Thymus (tissue), 11 donors: ENCODE measurements around the gene SHROOM1. TPM values are rescaled to one million over a fixed set of nuclear protein-coding genes. Genes with fewer than 3 reads are reported as not detected.
A peak's percentile ranks its signal among the peaks of the same experiment; 100 is the strongest.
"Not testable (repeated sequence)": the region's sequence is repeated elsewhere in the genome, so short reads cannot be mapped to it uniquely, and the experiment has no call there.

Experiments used
- DNase-seq, 9 donors: peaks; one replicate each; pipeline ENCODE4 v3.0.0-alpha.2; 2013; ENCODE audit warnings: low spot score in 9 of 9, low read depth in 6 of 9, missing footprints in 1 of 9
- H3K27ac ChIP-seq, 2 donors: one replicate each; pipeline ENCODE4 v1.5.1; 2013; ENCODE audit warnings: control low read depth in 1 of 2, low read depth in 1 of 2, low read length in 1 of 2, mild to moderate bottlenecking in 1 of 2, moderate library complexity in 1 of 2
- H3K27me3 ChIP-seq, 2 donors: one replicate each; pipeline ENCODE4 v1.5.1; 2013; ENCODE audit warnings: low read length in 1 of 2; ENCODE audit not compliant: control insufficient read depth in 2 of 2, insufficient read depth in 1 of 2
- H3K36me3 ChIP-seq, 2 donors: one replicate each; pipeline ENCODE4 v1.5.1; 2013; ENCODE audit warnings: low read length in 1 of 2, mild to moderate bottlenecking in 1 of 2, moderate library complexity in 1 of 2; ENCODE audit not compliant: control insufficient read depth in 2 of 2, insufficient read depth in 2 of 2
- H3K4me1 ChIP-seq, 2 donors: one replicate each; pipeline ENCODE4 v1.5.1; 2013; ENCODE audit warnings: low read length in 2 of 2; ENCODE audit not compliant: control insufficient read depth in 2 of 2, insufficient read depth in 2 of 2
- H3K4me3 ChIP-seq, 2 donors: one replicate each; pipeline ENCODE4 v1.5.1; 2013; ENCODE audit warnings: low read length in 2 of 2, control low read depth in 1 of 2, mild to moderate bottlenecking in 1 of 2
- H3K9me3 ChIP-seq, 2 donors: one replicate each; pipeline ENCODE4 v1.5.1; 2013; ENCODE audit warnings: low read length in 1 of 2, mild to moderate bottlenecking in 1 of 2; ENCODE audit not compliant: control insufficient read depth in 2 of 2, insufficient read depth in 1 of 2
- WGBS: extraction: QIAGEN DNeasy Blood & Tissue Kit; methylation state at CpG from one replicate; pipeline ENCODE4 v1.1.7; 2013; 5-methylcytosine and 5-hydroxymethylcytosine counted together
- polyA plus RNA-seq: library from polyadenylated mRNA; stranded (reverse); fragments of 200-250 nt; gene quantifications from one replicate; pipeline ENCODE4 v1.2.3, GENCODE V29; 2013
- total RNA-seq: library from RNA; stranded (reverse); fragments of 120-200 nt; gene quantifications from one replicate; pipeline ENCODE4 v1.2.4, GENCODE V29; 2013
- donor health status: healthy.

The SHROOM1 gene
- total and polyA plus RNA-seq, 2 donors: 0.90 to 6.2 TPM

GRCh38 chr5:132870801-132871200, 40.4 kb upstream of the SHROOM1 start:
- WGBS: 96% methylated on average over 2 of the region's 2 CpGs
- no peak for DNase-seq
- H3K4me3 ChIP-seq: no peak overlapping the region
- peaks cover 3 to 7% of the 10 kb centered on the region in 2 donors for H3K4me1 ChIP-seq
- H3K27me3 ChIP-seq: no peaks in the 10 kb centered on the region
- no peaks in the 10 kb centered on the region for H3K9me3 ChIP-seq
- peaks cover 28 to 51% of the 10 kb centered on the region in 2 donors for H3K36me3 ChIP-seq
- H3K27ac ChIP-seq: no peak overlapping the region

- peaks cover 27 to 43% of the 10 kb centered on the region in 2 donors for H3K36me3 ChIP-seq
- H3K4me3 ChIP-seq: no peak overlapping the region
- no peak overlapping the region for H3K27ac ChIP-seq
- no peak for DNase-seq
- 98% methylated on average over 4 of the region's 4 CpGs for WGBS
- H3K4me1 ChIP-seq: peaks cover 8 to 10% of the 10 kb centered on the region in 2 donors
- no peaks in the 10 kb centered on the region for H3K9me3 ChIP-seq
- no peaks in the 10 kb centered on the region for H3K27me3 ChIP-seq
These were observed 38.3 kb upstream of the SHROOM1 start for GRCh38 chr5:132868754-132869153.

DNA sequence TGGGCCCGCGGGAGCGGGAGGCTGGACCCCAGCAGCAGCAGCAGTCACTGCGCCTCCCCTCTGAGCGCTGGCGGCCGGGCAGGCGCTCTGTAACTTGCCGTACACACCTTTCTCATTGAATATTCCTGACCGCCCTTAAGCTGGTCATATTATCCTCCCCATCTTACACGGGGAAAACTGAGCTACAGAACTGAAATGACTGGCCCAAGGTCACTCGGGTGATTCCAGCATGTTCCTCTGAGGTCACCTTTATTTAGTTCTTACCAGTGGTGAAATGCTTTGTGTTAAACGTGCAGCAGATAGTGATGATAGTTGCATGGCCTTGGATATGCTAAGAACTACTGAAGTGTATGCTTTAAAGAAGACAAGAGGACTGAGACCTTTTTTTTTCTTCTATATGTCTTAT, 36.6 kb upstream of the SHROOM1 start:
- H3K9me3 ChIP-seq: no peaks in the 10 kb centered on the region
- H3K27me3 ChIP-seq: no peaks in the 10 kb centered on the region
- DNase-seq: peak in 1 of 9 donors; percentile 11
- H3K36me3 ChIP-seq: peaks cover 20 to 35% of the 10 kb centered on the region in 2 donors
- H3K4me1 ChIP-seq: peaks cover 8 to 10% of the 10 kb centered on the region in 2 donors
- H3K27ac ChIP-seq: peak overlapping the region; percentile 82 to 87
- 3% methylated on average over 13 of the region's 13 CpGs for WGBS
- H3K4me3 ChIP-seq: peak overlapping the region; percentile 71 to 82

DNA sequence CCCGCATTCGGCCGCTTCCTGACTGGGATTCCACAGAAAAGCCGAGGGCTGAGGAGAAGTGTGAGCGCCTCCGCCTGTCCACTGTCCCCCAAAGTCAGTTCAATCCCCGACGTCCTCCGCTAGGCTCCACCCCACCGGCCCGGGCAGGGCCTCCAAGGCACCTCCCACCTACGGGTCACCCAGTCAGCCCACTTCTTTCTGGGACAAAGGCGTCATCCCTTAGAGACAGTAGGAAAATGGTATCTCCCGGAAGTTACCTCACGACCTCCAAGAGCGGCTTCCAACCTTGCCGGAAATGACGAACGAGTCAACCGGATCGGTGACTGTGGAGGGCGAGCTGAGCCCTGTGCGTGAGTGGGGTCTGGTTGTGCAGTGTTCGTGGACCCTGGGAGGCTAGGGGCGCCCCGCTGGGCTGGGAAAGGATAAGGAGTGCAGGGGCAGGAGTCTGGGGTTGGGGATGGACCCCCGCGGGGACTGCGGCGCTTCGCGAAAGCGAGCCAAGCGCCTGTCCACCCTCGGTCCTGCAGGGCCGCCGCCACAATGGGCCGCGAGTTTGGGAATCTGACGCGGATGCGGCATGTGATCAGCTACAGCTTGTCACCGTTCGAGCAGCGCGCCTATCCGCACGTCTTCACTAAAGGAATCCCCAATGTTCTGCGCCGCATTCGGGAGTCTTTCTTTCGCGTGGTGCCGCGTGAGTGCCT, 36.0 kb upstream of the SHROOM1 start, which contains the start of the genes GDF9 and UQCRQ:
Gene GDF9 (minus strand): TSS at position 128 of the 704 bp plus-strand sequence. CDS start 1,936 bp downstream, outside the sequence.
Gene UQCRQ (plus strand): TSS at position 301 of the 704 bp plus-strand sequence. CDS start 240 bp downstream, at position 541.
- peak within 1 kb of the TSS; percentile 82 to 87 for H3K27ac ChIP-seq
- peaks cover 8 to 10% of the 10 kb centered on the region in 2 donors for H3K4me1 ChIP-seq
- no peaks in the 10 kb centered on the region for H3K27me3 ChIP-seq
- peak; percentile 90 to 99 (median 98) for DNase-seq
- peaks cover 17 to 30% of the 10 kb centered on the region in 2 donors for H3K36me3 ChIP-seq
- WGBS: under 1% methylated on average over 55 of the region's 55 CpGs
- H3K4me3 ChIP-seq: peak within 1 kb of the TSS; percentile 71 to 82
- no peaks in the 10 kb centered on the region for H3K9me3 ChIP-seq

GRCh38 chr5:132865668-132866341, 35.4 kb upstream of the SHROOM1 start:
- 48% methylated on average over 30 of the region's 30 CpGs for WGBS

GRCh38 chr5:132860742-132861141, 30.3 kb upstream of the SHROOM1 start:
- Histone ChIP-seq H3K4me1 (peaks cover 2 to 4% of the 10 kb centered on the region in 2 donors), H3K27ac (no peak overlapping the region), H3K27me3 (no peaks in the 10 kb centered on the region), H3K36me3 (no peaks in the 10 kb centered on the region), H3K4me3 (no peak overlapping the region), H3K9me3 (no peaks in the 10 kb centered on the region)
- DNase-seq: no peak
- 89% methylated on average over 5 of the region's 5 CpGs for WGBS

More at GRCh38 chr5:132865668-132866341, 35.4 kb upstream of the SHROOM1 start:
- Histone ChIP-seq H3K36me3 (peaks cover 16 to 25% of the 10 kb centered on the region in 2 donors), H3K4me1 (peaks cover 8 to 10% of the 10 kb centered on the region in 2 donors), H3K27me3 (no peaks in the 10 kb centered on the region), H3K27ac (peak overlapping the region; percentile 82 to 87), H3K9me3 (no peaks in the 10 kb centered on the region), H3K4me3 (peak overlapping the region; percentile 71 to 82)
- peak in 2 of 9 donors; percentile 5 to 15 for DNase-seq

DNA sequence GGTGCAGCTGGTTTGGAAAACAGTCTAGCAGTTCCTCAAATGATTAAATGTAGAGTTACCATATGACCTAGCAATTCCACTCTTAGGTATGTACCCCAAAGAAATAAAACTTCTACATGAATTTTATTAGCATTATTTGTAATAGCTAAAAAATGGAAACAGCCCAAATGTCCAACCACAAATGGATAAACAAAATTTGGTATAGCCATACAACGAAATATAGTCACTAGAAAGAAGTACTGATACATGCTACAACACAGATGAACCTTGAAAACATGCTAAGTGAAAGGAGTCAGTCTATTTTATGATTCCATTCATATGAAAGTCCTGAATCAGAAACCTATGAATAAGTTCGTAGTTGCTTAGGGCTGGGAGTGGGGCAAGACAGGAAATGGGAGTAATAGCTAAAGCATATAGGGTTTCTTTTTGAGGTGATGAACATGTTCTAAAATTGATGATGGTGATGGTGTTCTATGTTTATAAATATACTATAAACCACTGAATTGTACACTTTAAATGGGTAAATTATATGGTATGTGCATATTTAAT, 29.5 kb upstream of the SHROOM1 start:
- Histone ChIP-seq H3K4me1 (no peaks in the 10 kb centered on the region), H3K27me3 (no peaks in the 10 kb centered on the region), H3K36me3 (no peaks in the 10 kb centered on the region), H3K4me3 (no peak overlapping the region), H3K9me3 (no peaks in the 10 kb centered on the region), H3K27ac (no peak overlapping the region)
- no peak for DNase-seq
- 95% methylated on average over 2 of the region's 2 CpGs for WGBS

- Histone ChIP-seq H3K27ac (no peak overlapping the region), H3K36me3 (no peaks in the 10 kb centered on the region), H3K4me3 (no peak overlapping the region), H3K27me3 (no peaks in the 10 kb centered on the region), H3K4me1 (no peaks in the 10 kb centered on the region), H3K9me3 (no peaks in the 10 kb centered on the region)
- WGBS: 93% methylated on average over 3 of the region's 3 CpGs
- no peak for DNase-seq
These were observed 25.6 kb upstream of the SHROOM1 start for GRCh38 chr5:132856011-132856410.

GRCh38 chr5:132854992-132855391, 24.5 kb upstream of the SHROOM1 start:
- not testable (repeated sequence) for H3K9me3 ChIP-seq, DNase-seq, H3K27ac ChIP-seq, H3K4me3 ChIP-seq, H3K4me1 ChIP-seq, H3K36me3 ChIP-seq, H3K27me3 ChIP-seq
- 98% methylated on average over 5 of the region's 5 CpGs for WGBS
